SH-SY5Y (cell line): Measurements from ENCODE around the gene AVP.

ENCODE experiments used
- GATA2 ChIP-seq: IDR thresholded peaks from 2 replicates; pipeline ENCODE4 v1.6.1; 2011; ENCODE audit warnings: mild to moderate bottlenecking, low read depth, low read length
- GATA3 ChIP-seq: IDR thresholded peaks from 2 replicates; pipeline ENCODE4 v1.6.1; 2011; ENCODE audit warnings: low read depth, mild to moderate bottlenecking, low read length, moderate library complexity

DNA sequence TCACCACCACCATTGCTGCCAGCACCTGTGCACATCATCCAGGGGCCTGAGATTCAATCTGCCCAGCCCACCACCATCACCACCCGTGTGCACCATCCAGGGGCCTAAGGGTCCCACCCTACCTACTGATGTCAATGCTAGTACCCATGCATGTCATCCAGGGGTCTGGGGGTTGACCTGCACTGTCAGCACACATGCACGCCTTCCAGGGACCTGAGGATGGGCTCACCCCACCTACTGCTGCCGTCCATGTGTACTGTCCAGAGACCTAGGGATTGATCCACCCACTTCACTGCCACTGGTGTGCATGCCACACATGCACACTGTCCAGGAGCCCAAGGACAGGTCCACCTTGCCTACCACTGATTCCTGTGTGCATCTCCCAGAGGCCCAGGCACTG lies 25.0 kb downstream of the AVP start:
- no peak for TF ChIP-seq GATA3
- TF ChIP-seq GATA2, result no peak
